Nephron progenitor cell (in vitro differentiated cells): ENCODE data around the gene SMAGP.

ENCODE experiments used
- DNase-seq: peaks from one replicate; pipeline ENCODE4 v3.0.0; 2021
- H3K27ac Mint-ChIP-seq: 2 replicates; pipeline ENCODE4 v1.8.0; 2021; ENCODE audit warnings: mild to moderate bottlenecking, moderate library complexity, mixed read lengths
- H3K27me3 Mint-ChIP-seq: 2 replicates; pipeline ENCODE4 v1.8.0; 2021; ENCODE audit warnings: mild to moderate bottlenecking, low read depth, mixed read lengths; ENCODE audit not compliant: poor library complexity
- H3K36me3 Mint-ChIP-seq: 2 replicates; pipeline ENCODE4 v1.8.0; 2021; ENCODE audit warnings: low read depth, mixed read lengths
- H3K4me1 Mint-ChIP-seq: 2 replicates; pipeline ENCODE4 v1.8.0; 2021; ENCODE audit warnings: mixed read lengths
- H3K4me3 Mint-ChIP-seq: 2 replicates; pipeline ENCODE4 v1.8.0; 2021; ENCODE audit warnings: mild to moderate bottlenecking, moderate library complexity, mixed read lengths
- H3K9me3 Mint-ChIP-seq: 2 replicates; pipeline ENCODE4 v1.8.0; 2021; ENCODE audit warnings: mild to moderate bottlenecking, moderate library complexity, mixed read lengths
- CTCF ChIP-seq: fragments of 200-600 bp; sonication (generic); IDR thresholded peaks from 2 replicates; pipeline ENCODE4 v1.5.0; 2021; ENCODE audit warnings: antibody characterized with exemption

SMAGP gene

DNA sequence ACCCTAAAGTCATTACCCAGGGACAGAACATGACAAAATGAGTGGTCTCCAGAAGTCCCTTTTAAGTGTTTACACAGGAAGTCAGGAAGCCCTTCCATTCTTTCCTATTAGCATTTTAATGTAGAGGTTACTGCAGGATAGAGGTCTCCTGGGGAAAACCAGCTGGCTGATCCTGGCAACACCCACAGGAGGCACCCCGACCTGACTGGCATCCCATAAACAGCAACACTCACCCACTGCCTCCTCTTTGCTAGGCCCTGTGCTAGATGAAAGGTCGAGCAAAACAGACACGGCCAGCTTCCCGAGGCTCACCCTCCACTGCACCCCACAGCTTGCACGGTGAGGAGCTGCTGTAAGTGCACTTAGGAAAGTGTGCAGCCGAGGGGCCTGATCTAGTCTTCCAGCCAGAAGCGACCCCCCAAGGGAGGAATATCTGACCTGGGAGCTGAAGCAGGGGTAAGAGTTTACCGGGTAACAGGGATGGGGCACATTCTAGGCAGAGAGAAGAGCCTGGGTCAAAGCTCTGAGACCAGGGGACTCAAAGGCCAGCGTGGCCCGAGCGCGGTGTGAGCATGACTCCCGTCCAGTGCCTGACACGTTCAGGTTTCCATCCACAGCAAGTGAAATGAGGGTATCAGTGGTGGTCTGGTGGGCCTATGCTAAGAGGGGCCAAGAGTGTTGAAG, 22.6 kb downstream of the SMAGP start:
- Mint-ChIP-seq H3K9me3 (no peaks in the 10 kb centered on the region), H3K4me1 (peaks cover 32% of the 10 kb centered on the region), H3K36me3 (peaks cover 15% of the 10 kb centered on the region), H3K4me3 (peak overlapping the region; percentile 14), H3K27me3 (peaks cover 4% of the 10 kb centered on the region), H3K27ac (peak overlapping the region; percentile 93)
- DNase-seq, result no peak
- TF ChIP-seq CTCF, result no peak

DNA sequence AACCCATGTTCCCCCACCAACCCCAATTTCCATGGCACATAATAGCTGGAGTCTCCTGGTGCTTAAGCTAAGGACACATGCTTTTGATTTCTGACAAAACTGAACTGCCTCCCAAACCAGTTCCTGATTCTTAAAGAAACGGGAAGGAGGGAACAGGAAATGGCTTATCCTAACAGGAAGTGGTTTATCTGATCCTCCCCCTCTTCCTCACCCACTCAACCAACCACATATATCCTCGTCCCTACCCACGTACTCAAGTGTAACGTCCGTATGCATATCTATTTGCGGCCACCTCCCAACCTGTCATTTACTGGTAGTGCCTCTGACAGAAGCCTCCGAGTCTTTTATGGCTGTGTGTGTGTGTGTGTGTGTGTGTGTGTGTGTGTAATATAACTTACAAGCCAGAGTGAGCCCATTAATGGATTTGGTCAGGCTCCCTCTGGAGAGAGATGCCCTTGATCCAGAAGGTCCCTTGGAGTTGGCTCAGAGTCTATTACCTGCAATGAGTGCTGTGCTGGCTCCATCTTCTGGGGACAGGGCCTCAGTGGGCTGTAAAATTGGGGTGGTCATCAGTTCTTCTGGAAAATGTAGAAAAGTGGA, 23.9 kb downstream of the SMAGP start:
- H3K4me1 Mint-ChIP-seq, result peaks cover 32% of the 10 kb centered on the region
- H3K4me3 Mint-ChIP-seq, result no peak overlapping the region
- no peak for DNase-seq
- H3K9me3 Mint-ChIP-seq, result no peaks in the 10 kb centered on the region
- peaks cover 21% of the 10 kb centered on the region for H3K36me3 Mint-ChIP-seq
- H3K27me3 Mint-ChIP-seq, result peaks cover 4% of the 10 kb centered on the region
- TF ChIP-seq CTCF, result no peak
- H3K27ac Mint-ChIP-seq, result peak overlapping the region; percentile 89

DNA sequence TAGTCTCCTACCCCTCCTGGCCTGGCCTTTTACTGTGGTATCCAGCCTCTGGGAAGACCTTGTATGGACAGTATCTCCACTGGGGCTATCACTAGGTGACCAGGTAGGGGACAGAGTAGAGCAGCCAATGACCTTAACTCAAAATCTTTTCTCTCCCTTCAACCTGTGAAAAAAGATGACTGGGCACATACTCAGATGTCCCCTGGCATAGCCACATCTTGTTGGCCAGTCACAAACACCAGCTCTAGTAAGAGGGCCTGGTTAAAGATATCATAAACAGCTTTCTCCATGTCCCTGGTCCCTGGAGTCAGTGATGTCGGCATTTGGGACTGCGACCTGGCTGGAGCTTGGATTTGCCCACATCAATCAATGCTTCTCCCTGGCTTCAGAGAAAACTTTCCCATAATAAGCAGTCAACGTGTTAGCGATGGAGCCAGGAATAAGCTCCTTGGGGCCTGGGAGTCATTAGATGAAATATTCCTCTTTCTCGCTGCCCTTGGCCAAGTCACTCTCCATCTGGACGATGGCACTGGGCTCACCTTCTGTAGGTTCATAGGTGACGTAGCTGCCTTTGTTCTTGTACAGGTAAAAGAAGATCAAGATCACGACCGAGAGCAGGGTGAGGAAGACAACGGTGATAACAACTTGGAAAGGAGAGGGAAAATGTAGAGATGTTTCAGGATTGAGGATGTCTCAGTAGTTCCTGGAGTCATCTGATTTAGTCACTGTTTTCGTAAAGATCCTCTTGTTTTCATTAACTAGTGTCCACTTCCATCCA, 24.6 kb downstream of the SMAGP start:
- no peak for TF ChIP-seq CTCF
- no peak for DNase-seq
- no peaks in the 10 kb centered on the region for H3K9me3 Mint-ChIP-seq
- H3K4me1 Mint-ChIP-seq, result peaks cover 32% of the 10 kb centered on the region
- H3K36me3 Mint-ChIP-seq, result peaks cover 25% of the 10 kb centered on the region
- peaks cover 3% of the 10 kb centered on the region for H3K27me3 Mint-ChIP-seq
- peak overlapping the region; percentile 89 for H3K27ac Mint-ChIP-seq
- no peak overlapping the region for H3K4me3 Mint-ChIP-seq

DNA sequence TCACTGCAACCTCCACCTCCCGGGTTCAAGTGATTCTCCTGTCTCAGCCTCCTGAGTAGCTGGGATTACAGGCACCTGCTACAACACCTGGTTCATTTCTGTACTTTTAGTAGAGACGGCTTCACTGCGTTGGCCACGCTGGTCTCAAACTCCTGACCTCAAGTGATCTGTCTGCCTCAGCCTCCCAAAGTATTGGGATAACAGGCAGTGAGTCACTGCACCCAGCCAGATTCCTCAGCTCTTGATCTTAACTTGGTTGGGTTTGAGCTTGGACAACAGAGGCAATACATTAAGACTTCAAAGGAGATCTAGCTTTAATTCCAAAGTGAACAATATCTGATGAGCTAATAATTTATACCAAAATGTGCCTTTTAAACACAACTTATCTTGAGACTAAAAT, 25.9 kb downstream of the SMAGP start:
- H3K36me3 Mint-ChIP-seq, result peaks cover 29% of the 10 kb centered on the region
- no peak overlapping the region for H3K4me3 Mint-ChIP-seq
- DNase-seq, result no peak
- peaks cover 45% of the 10 kb centered on the region for H3K4me1 Mint-ChIP-seq
- H3K27me3 Mint-ChIP-seq, result no peaks in the 10 kb centered on the region
- H3K27ac Mint-ChIP-seq, result no peak overlapping the region
- H3K9me3 Mint-ChIP-seq, result no peaks in the 10 kb centered on the region
- TF ChIP-seq CTCF, result no peak

- Mint-ChIP-seq H3K27me3 (no peaks in the 10 kb centered on the region), H3K9me3 (no peaks in the 10 kb centered on the region), H3K36me3 (peaks cover 29% of the 10 kb centered on the region), H3K4me1 (peaks cover 46% of the 10 kb centered on the region), H3K27ac (peak overlapping the region; percentile 35), H3K4me3 (no peak overlapping the region)
- no peak for TF ChIP-seq CTCF
- no peak for DNase-seq
Observed at GRCh38 chr12:51242876-51243275, 27.3 kb downstream of the SMAGP start.
